GM19025 (cell line): ENCODE measurements around the gene ZNF460.
A peak's percentile ranks its signal among the peaks of the same experiment; 100 is the strongest.
"Not testable (repeated sequence)": the region's sequence is repeated elsewhere in the genome, so short reads cannot be mapped to it uniquely, and the experiment has no call there.

Experiments
- ATAC-seq: cut with Tn5 transposase; IDR thresholded peaks from one replicate; pipeline ENCODE4 v1.9.1; 2021; ENCODE audit warnings: mild to moderate bottlenecking, low read depth, moderate library complexity; ENCODE audit not compliant: unreplicated experiment

ZNF460 gene

GRCh38 chr19:57280165-57280961 is at the start of gene ZNF460:
Gene ZNF460 (plus strand): TSS chr19:57280485. CDS start chr19:57280807, 322 bp downstream.
- peak; percentile 71 for ATAC-seq

DNA sequence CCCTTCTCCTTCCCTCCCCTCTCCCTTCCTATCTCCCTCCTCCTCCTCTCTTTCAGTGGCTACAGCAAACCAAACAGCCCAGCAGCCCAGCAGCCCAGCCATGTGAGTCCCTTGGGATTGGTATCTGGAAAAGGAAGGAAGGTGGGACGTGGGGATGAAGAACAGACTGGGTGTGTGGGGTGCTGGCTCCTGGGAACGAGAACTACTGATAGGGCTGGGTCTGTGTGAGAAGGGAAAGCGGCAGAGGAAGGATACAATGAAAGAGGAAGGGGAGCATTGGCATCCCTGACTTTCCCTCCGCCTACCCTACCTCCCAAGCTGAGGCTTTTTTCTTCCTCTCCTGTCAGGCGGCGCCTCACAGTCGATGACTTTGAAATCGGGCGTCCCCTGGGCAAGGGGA is 48.6 kb upstream of the ZNF460 start:
- ATAC-seq: no peak

GRCh38 chr19:57233207-57233606 is 47.1 kb upstream of the ZNF460 start:
- no peak for ATAC-seq

DNA sequence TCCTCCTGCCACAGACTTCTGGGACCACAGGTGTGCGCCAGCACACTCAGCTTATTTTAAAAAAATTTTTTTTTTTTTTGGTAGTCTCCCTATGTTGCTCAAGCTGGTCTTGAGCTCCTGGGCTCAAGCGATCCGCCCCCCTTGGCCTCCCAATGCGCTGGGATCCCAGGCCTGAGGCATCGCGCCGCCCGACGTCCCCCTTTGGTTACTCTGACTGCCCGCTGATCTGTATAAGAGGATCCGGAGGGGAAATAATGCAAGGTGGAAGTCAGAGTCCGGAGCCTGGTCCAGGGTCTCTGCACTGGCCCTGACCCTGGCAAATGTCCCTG is 40.3 kb upstream of the ZNF460 start:
- ATAC-seq: no peak

DNA sequence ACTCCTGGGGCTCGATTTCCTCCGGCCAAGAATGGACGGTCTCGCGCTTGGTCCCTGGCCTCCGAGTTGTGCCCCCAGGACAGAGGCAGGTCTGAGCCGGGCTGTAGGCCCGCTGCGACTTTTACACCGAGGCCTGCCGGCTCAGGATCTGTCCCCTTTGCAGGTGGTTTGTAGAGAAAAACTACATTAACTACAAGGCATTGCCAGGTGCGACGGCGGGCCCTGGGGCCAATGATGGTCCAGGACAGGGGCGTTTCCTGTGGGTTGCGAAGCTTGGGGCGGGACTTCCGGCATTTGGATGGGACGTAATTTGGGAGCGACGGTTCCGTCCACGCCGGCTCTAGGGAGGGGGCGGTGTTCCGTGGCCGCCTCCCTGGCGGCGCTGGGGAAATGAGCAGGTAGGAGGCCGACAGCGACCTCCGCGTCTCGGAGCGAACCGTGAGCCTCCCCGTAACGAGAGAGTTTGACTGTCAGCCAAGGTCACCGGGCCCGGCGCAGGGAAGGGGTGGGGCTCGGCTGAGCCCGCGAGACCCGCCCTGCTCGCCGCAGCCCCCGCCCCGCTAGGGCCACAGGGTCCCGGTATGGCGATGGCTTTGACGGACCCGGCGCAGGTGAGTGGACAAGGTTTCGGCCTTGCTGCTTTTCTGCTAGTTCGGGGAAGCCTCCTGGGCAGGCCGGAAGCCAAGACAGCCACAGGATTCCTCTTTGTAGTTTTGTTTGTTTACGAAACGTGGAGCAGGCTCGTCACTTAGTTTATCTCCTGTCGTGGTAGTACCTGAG is 39.8 kb upstream of the ZNF460 start, which contains the start of gene ZNF805:
TSS of gene ZNF805 (plus strand) at position 322 of the 780 bp plus-strand sequence. CDS start at position 582, 260 bp downstream.
- ATAC-seq: peak; percentile 89

- ATAC-seq: no peak
Observed at GRCh38 chr19:57241176-57241575, 39.1 kb upstream of the ZNF460 start.

DNA sequence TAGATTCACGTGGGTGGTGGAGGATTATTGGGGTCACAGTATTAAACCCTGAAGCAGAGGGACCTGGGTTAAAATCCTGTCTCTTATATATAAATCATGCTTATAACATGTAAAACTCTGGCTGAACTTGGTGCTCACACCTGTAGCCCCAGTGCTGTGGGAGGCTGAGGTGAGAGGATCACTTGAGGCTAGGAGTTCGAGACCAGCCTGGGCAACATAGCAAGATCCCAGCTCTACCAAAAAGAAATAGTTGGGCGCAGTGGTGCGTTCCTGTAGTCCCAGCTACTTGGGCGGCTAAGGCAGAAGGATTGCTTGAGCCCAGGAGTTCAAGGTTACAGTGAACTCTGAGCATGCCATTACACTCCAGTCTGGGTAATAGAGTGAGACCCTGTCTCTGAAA is 37.5 kb upstream of the ZNF460 start:
- no peak for ATAC-seq

GRCh38 chr19:57244513-57244912 is 35.8 kb upstream of the ZNF460 start:
- ATAC-seq: no peak

DNA sequence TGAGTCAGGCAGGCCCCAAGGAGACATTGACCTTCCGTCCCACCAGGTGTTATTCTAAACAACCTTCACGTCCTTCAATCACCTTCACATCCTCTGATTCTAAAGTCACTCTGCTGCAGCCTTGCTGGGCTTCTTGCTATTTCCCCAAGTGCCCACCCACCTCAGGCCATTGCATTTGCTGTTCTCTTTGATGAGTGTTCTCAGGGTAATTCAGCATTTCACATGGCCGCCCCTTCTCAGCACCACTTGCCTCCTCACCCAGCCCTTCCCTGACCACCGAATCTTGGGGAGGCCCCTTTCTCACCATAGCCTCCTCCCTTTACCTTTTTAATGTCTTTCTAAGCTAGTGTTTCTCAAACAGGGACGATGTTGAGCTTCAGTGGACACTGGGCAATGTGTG is 35.2 kb upstream of the ZNF460 start:
- no peak for ATAC-seq

GRCh38 chr19:57245959-57246358 is 34.3 kb upstream of the ZNF460 start:
- ATAC-seq: no peak

DNA sequence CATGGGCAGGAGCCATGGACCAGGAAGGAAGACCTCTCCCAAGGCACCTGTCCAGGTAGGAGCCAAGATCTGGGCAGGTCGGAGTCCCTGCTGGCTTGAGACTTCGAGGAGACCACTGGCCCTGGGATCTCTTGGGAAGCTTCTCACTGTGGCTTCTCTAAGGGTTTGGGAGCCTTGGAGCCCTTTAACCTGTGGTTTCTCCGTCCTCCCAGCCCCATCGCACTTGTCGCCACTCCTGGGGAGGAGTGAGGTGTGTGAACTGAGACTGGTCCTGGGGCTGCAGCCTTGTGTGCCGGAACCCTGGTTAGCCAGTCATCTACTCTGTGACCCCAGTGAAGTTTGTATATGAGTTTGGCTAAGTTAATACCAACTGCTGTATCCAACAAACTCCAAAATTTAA is 31.6 kb upstream of the ZNF460 start:
- no peak for ATAC-seq

- ATAC-seq: no peak
Observed at GRCh38 chr19:57249329-57249728, 31.0 kb upstream of the ZNF460 start.

DNA sequence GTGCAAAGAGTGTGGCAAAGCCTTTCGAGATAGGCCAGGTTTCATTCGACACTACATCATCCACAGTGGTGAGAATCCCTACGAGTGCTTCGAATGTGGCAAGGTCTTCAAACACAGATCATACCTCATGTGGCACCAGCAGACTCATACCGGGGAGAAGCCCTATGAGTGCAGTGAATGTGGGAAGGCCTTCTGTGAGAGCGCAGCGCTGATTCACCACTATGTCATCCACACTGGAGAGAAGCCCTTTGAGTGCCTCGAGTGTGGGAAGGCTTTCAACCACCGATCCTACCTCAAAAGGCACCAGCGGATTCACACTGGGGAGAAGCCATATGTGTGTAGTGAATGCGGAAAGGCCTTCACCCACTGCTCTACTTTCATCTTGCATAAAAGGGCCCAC is 26.5 kb upstream of the ZNF460 start:
- ATAC-seq: not testable (repeated sequence)

DNA sequence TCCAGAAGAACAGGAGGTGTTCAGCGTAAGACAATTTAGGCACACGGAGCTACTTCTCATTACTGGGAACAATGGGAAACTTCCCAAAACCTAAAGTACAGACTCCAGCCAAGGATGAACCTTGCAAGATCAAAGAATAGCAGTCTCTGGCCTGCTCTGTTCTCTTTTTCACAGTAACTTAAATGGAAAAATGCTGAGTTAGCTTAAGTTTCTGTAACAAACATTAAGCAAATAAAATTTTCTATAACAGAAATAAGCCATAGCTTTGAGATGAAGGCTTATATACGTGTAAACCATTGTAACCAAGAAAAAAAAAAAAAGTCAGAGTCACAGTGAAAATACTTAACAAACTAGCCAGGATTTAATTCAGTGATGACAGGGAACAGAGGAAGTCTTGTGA is 18.2 kb upstream of the ZNF460 start:
- no peak for ATAC-seq

- ATAC-seq: no peak
Observed at GRCh38 chr19:57263244-57263741, 17.0 kb upstream of the ZNF460 start.

DNA sequence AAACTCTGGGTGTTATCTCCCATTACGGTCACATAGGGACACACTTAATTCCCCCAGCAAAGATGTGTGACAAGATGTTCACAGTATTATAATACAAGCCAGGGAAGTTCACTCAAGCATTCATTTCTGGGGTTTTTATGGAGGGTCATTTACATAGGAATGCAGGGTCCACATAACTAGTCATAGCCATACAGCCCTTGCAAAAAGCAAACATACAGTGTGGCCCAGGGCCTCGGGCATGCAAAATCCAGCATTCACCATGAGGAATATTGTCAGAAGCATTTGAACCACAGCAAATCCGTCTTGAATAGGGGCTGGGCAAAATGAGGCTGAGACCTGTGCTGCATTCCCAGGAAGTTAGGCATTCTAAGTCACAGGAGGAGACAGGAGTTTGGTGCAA is 13.0 kb upstream of the ZNF460 start:
- no peak for ATAC-seq

- no peak for ATAC-seq
Observed at GRCh38 chr19:57269515-57270250, 10.6 kb upstream of the ZNF460 start.

- no peak for ATAC-seq
Observed at GRCh38 chr19:57271280-57271679, 9.0 kb upstream of the ZNF460 start.

DNA sequence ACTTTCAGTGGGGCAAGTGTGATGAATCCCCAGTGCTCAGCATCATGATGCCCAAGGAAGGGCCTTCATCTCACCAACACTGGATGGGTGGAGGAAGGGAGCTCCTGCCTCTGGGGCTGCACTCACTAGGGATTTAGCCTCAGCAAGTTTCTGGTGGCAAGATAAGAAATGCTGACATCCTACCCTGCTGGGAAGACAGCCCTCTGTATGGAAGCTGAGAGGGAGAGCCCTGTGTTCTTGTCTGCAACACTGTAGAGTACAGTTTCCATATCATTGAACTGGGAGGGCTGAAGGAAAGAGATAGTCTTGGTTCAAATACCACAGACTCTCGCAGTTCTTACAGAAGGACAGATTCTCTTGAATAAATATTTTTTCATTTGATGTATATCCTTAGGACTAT is 7.3 kb upstream of the ZNF460 start:
- no peak for ATAC-seq

GRCh38 chr19:57276430-57276829 is 3.9 kb upstream of the ZNF460 start:
- ATAC-seq: no peak

GRCh38 chr19:57278481-57278880 is 1.8 kb upstream of the ZNF460 start:
- not testable (repeated sequence) for ATAC-seq
